HL-60 (cell line): Measurements from ENCODE around the gene MYBPH.

Experiments
- CTCF ChIP-seq: IDR thresholded peaks from one replicate; pipeline ENCODE4 v1.5.1; 2011; ENCODE audit warnings: low read length, control low read depth, inconsistent platforms; ENCODE audit not compliant: insufficient read depth
- REST ChIP-seq: IDR thresholded peaks from 2 replicates; pipeline ENCODE4 v1.6.1; 2012; ENCODE audit warnings: low read depth; ENCODE audit not compliant: insufficient replicate concordance

- TF ChIP-seq CTCF, result no peak
- TF ChIP-seq REST, result no peak
Observed at GRCh38 chr1:203214871-203215270, 39.2 kb upstream of the MYBPH start.
